Measurements from ENCODE around the gene C2orf78. TPM values are rescaled to one million over a fixed set of nuclear protein-coding genes. Genes with fewer than 3 reads are reported as not detected.

C2orf78 gene
- total and polyA plus RNA-seq, 9 of the 15 experiments (the other 6 are each of a cell fraction or from before 2014, with no cell fraction given): 0.04 to 0.28 (median 0.20) TPM

DNA sequence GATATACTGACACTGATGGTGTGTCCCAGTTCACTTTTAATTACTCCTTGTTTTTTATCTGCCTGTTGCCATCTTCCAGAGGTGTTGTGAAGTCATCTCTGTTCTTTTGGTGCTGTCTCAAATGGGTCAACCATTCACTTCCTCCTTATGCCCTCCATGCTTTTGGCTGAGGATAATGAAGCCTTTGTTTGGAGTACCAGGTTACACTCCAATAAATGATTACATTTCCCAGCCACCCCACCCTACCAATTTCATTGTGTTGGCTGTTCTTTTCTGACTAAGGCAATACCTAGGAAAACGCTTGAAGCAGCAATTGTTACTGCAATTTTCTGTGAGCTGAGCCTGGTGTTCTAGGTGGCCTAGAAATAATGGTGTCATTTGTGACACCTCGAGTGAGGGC, 79.0 kb downstream of the C2orf78 start:
- Histone ChIP-seq H3K27me3 (ENCODE audit: control insufficient read depth in 2 of 2, insufficient read depth in 2 of 2, low read length in 2 of 2) (no peaks in the 10 kb centered on the region), H3K9me3 (replicated peaks; ENCODE audit: control insufficient read depth, insufficient read depth, low read depth, low read length) (no peaks in the 10 kb centered on the region), H4K20me1 (replicated peaks; ENCODE audit: control insufficient read depth, insufficient read depth, low read length) (no peaks in the 10 kb centered on the region), H3K4me1 (replicated peaks in 1 of 2; ENCODE audit: control insufficient read depth in 2 of 2, insufficient read depth in 2 of 2, low read length in 2 of 2) (no peaks in the 10 kb centered on the region), H3K4me3 (no peak overlapping the region), H2AFZ (ENCODE audit: low read depth, low read length) (no peak overlapping the region), H3K9me1 (ENCODE audit: control insufficient read depth, insufficient read depth, low read length) (no peaks in the 10 kb centered on the region), H3K4me2 (ENCODE audit: insufficient read depth, low read length) (no peak overlapping the region), H3K36me3 (ENCODE audit: control insufficient read depth, insufficient read depth, low read length) (peaks cover 72% of the 10 kb centered on the region), H3K27ac (ENCODE audit: extremely low read depth, low read depth, low read length) (no peak overlapping the region), H3K9ac (ENCODE audit: insufficient read depth in 1 of 2, low read depth in 2 of 2, low read length in 2 of 2) (no peak overlapping the region), H3K79me2 (ENCODE audit: control insufficient read depth, insufficient read depth, low read length) (no peaks in the 10 kb centered on the region)
- in situ Hi-C loops (cut with MboI) (no loop called here), intact Hi-C loops (cut with micrococcal nuclease) (no loop called here)
- 54% methylated on average over 2 of the region's 2 CpGs for WGBS (ENCODE audit: insufficient coverage, low coverage, missing lambda C conversion rate)
- no peak for ATAC-seq
- CTCF ChIA-PET (ENCODE audit: low intra/inter-chr PET ratio): interaction anchor here (0.7 kb wide), 1 partner anchor 40 kb away, joined by 3 read pairs; no protein-coding TSS in a partner anchor
- no peak for FAIRE-seq
- no peak for DNase-seq (ENCODE audit: extremely low read depth in 1 of 4, low spot score in 3 of 4)
- BruUV-seq (replicated peaks): no TSS peak
- POLR2A ChIA-PET: interaction anchor here (0.6 to 0.8 kb wide), 2 partner anchors 8 to 1626 kb away, joined by 3 to 5 read pairs; no protein-coding TSS in a partner anchor
- TF ChIP-seq, protein P1, sequence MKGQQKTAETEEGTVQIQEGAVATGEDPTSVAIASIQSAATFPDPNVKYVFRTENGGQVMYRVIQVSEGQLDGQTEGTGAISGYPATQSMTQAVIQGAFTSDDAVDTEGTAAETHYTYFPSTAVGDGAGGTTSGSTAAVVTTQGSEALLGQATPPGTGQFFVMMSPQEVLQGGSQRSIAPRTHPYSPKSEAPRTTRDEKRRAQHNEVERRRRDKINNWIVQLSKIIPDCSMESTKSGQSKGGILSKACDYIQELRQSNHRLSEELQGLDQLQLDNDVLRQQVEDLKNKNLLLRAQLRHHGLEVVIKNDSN (CRISPR knock-in tag; IDR thresholded peaks at IDR 0.05): no peak
- TF ChIP-seq, protein P2, sequence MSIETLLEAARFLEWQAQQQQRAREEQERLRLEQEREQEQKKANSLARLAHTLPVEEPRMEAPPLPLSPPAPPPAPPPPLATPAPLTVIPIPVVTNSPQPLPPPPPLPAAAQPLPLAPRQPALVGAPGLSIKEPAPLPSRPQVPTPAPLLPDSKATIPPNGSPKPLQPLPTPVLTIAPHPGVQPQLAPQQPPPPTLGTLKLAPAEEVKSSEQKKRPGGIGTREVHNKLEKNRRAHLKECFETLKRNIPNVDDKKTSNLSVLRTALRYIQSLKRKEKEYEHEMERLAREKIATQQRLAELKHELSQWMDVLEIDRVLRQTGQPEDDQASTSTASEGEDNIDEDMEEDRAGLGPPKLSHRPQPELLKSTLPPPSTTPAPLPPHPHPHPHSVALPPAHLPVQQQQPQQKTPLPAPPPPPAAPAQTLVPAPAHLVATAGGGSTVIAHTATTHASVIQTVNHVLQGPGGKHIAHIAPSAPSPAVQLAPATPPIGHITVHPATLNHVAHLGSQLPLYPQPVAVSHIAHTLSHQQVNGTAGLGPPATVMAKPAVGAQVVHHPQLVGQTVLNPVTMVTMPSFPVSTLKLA (conservative IDR thresholded peaks at IDR 0.05): no peak
- TF ChIP-seq, protein P3, sequence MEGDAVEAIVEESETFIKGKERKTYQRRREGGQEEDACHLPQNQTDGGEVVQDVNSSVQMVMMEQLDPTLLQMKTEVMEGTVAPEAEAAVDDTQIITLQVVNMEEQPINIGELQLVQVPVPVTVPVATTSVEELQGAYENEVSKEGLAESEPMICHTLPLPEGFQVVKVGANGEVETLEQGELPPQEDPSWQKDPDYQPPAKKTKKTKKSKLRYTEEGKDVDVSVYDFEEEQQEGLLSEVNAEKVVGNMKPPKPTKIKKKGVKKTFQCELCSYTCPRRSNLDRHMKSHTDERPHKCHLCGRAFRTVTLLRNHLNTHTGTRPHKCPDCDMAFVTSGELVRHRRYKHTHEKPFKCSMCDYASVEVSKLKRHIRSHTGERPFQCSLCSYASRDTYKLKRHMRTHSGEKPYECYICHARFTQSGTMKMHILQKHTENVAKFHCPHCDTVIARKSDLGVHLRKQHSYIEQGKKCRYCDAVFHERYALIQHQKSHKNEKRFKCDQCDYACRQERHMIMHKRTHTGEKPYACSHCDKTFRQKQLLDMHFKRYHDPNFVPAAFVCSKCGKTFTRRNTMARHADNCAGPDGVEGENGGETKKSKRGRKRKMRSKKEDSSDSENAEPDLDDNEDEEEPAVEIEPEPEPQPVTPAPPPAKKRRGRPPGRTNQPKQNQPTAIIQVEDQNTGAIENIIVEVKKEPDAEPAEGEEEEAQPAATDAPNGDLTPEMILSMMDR (IDR thresholded peaks at IDR 0.05 in 2 of 3, conservative IDR thresholded peaks at IDR 0.05 in 1 of 3; ENCODE audit: insufficient read depth in 2 of 3, low read depth in 1 of 3, low read length in 3 of 3): no peak
- no peak for TF ChIP-seq SIRT6 (IDR thresholded peaks at IDR 0.05; ENCODE audit: low read depth, low read length)
- no peak for TF ChIP-seq ADNP (tag; IDR thresholded peaks at IDR 0.05)
- no peak for TF ChIP-seq TAF1 (IDR thresholded peaks at IDR 0.05; ENCODE audit: control insufficient read depth, extremely low read depth, insufficient read depth, low read length, severe bottlenecking)
- TF ChIP-seq MBD2 (IDR thresholded peaks at IDR 0.05; ENCODE audit: borderline replicate concordance, low read depth): no peak
- no peak for TF ChIP-seq SMARCC2 (IDR thresholded peaks at IDR 0.05; ENCODE audit: low read depth)
- no peak for TF ChIP-seq MYBL2 (IDR thresholded peaks at IDR 0.05; ENCODE audit: low read depth)
- TF ChIP-seq MYBL2 (CRISPR knock-in tag; IDR thresholded peaks at IDR 0.05; ENCODE audit: borderline replicate concordance): no peak
- TF ChIP-seq HDGF (IDR thresholded peaks at IDR 0.05): no peak
- no peak for TF ChIP-seq SMARCB1 (IDR thresholded peaks at IDR 0.05; ENCODE audit: insufficient read length, low read depth)
- TF ChIP-seq ZNF121 (CRISPR knock-in tag; conservative IDR thresholded peaks at IDR 0.05): no peak
- TF ChIP-seq DMBX1 (CRISPR knock-in tag; IDR thresholded peaks at IDR 0.05; ENCODE audit: borderline replicate concordance): no peak
- no peak for TF ChIP-seq ZC3H8 (IDR thresholded peaks at IDR 0.05)
- TF ChIP-seq GTF2A2 (tag; IDR thresholded peaks at IDR 0.05): no peak
